OCI-LY7 (cell line): ENCODE data around the gene FEM1A. TPM values are rescaled to one million over a fixed set of nuclear protein-coding genes. Genes with fewer than 3 reads are reported as not detected.

Experiments
- BruUV-seq: library from RNA; stranded (reverse); fragments of 400-500 nt; replicated peaks from 2 replicates; lab custom pipeline; 2021; lab: Mats Ljungman, UMichigan
- CTCF ChIA-PET: fragments of 300-600 bp; sonication (Branson Sonifier 250); formaldehyde crosslinking; loops from one replicate; lab custom pipeline; 2022; ENCODE audit warnings: antibody characterized with exemption; ENCODE audit not compliant: unreplicated experiment; lab: Charles Lee
- POLR2A ChIA-PET: fragments of 300-600 bp; sonication (Branson Sonifier 250); formaldehyde crosslinking; loops from one replicate; lab custom pipeline; 2022; ENCODE audit warnings: antibody characterized with exemption; lab: Charles Lee
- DNase-seq: peaks from one replicate; pipeline ENCODE4 v3.0.0-alpha.2; 2015; ENCODE audit warnings: low spot score
- H2AFZ ChIP-seq: fragments of 200-600 bp; sonication (generic), shearing (Covaris generic); 2 replicates; pipeline ENCODE4 v1.6.1; 2014; ENCODE audit warnings: mild to moderate bottlenecking, antibody characterized with exemption, low read length, moderate library complexity
- H3K27ac ChIP-seq: fragments of 200-600 bp; sonication (generic); 2 replicates; pipeline ENCODE4 v1.5.1; 2014; ENCODE audit warnings: mixed run types, low read depth, mild to moderate bottlenecking, moderate library complexity, low read length, inconsistent platforms; ENCODE audit not compliant: poor library complexity, severe bottlenecking
- H3K36me3 ChIP-seq: fragments of 200-600 bp; sonication (generic); 2 replicates; pipeline ENCODE4 v1.6.1; 2014; ENCODE audit warnings: mild to moderate bottlenecking, antibody characterized with exemption, low read length, moderate library complexity, mixed read lengths; ENCODE audit not compliant: insufficient read depth
- H3K4me1 ChIP-seq: fragments of 200-600 bp; sonication (generic); 2 replicates; pipeline ENCODE4 v1.5.1; 2014; ENCODE audit warnings: mild to moderate bottlenecking, low read length; ENCODE audit not compliant: insufficient read depth, poor library complexity, severe bottlenecking
- H3K4me2 ChIP-seq: fragments of 200-600 bp; sonication (generic); 2 replicates; pipeline ENCODE4 v1.6.1; 2014; ENCODE audit warnings: mild to moderate bottlenecking, low read length
- H3K4me3 ChIP-seq: fragments of 200-600 bp; sonication (generic); 2 replicates; pipeline ENCODE4 v1.5.1; 2014; ENCODE audit warnings: mild to moderate bottlenecking, low read depth, low read length; ENCODE audit not compliant: poor library complexity, severe bottlenecking
- H3K79me2 ChIP-seq: fragments of 200-600 bp; sonication (generic); 2 replicates; pipeline ENCODE4 v1.6.1; 2016; ENCODE audit warnings: low read depth, mild to moderate bottlenecking, low read length, moderate library complexity, mixed read lengths; ENCODE audit not compliant: insufficient read depth
- H3K9me2 ChIP-seq: fragments of 200-600 bp; sonication (generic); 2 replicates; pipeline ENCODE4 v1.6.1; 2016; ENCODE audit warnings: mild to moderate bottlenecking, low read length, mixed read lengths; ENCODE audit not compliant: insufficient read depth
- H3K9me3 ChIP-seq: fragments of 200-600 bp; sonication (generic); 2 replicates; pipeline ENCODE4 v1.6.1; 2014; ENCODE audit warnings: mild to moderate bottlenecking, mixed run types, low read length, mixed read lengths
- H4K20me1 ChIP-seq: fragments of 200-600 bp; sonication (generic); 2 replicates; pipeline ENCODE4 v1.6.1; 2014; ENCODE audit warnings: mild to moderate bottlenecking, antibody characterized with exemption, low read length, moderate library complexity, mixed read lengths; ENCODE audit not compliant: insufficient read depth
- EZH2phosphoT487 ChIP-seq: fragments of 200-600 bp; sonication (generic); IDR thresholded peaks from 2 replicates; pipeline ENCODE4 v1.6.1; 2018; ENCODE audit warnings: low read depth, borderline replicate concordance, mild to moderate bottlenecking, mixed run types, antibody characterized with exemption, low read length, moderate library complexity, mixed read lengths
- intact Hi-C: fragments of 100-400 bp; cut with micrococcal nuclease; formaldehyde crosslinking; loops from one replicate; pipeline ENCODE4 v1.10.0; 2022; ENCODE audit not compliant: unreplicated experiment
- total RNA-seq, 2 experiments: library from RNA; depleted of rRNA in 1 of 2; stranded (reverse); fragments of >200 nt in 1 of 2; shearing (Covaris generic) in 1 of 2; gene quantifications; 2 replicates each; pipeline ENCODE4 v1.2.3, GENCODE V29; 2014 to 2022
- TF ChIP-seq, protein P1 (sequence below): fragments of 200-600 bp; sonication (generic); conservative IDR thresholded peaks from 2 replicates; pipeline ENCODE4 v1.5.1; 2014; ENCODE audit warnings: mild to moderate bottlenecking, antibody characterized with exemption, low read length, moderate library complexity, mixed read lengths

Gene FEM1A
- total RNA-seq, 2 experiments from 2014 or later = 15.8 to 17.5 TPM

DNA sequence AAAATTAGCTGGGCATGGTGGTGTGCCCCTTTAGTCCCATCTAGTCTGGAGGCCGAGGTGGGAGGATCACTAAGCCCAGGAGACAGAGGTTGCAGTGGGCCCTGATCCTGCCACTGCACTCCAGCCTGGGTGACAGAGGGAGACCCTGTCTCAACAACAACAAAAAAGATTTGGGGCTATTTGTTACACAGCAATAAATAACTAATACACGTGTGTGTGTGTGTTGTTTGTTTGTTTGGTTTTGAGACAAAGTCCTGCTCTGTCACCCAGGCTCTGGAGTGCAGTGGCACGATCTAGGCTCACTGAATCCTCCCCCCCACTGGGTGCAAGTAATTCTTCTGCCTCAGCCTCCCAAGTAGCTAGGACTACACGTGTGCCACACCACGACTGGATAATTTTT, 32.9 kb upstream of the FEM1A start:
- TF ChIP-seq, protein P1, sequence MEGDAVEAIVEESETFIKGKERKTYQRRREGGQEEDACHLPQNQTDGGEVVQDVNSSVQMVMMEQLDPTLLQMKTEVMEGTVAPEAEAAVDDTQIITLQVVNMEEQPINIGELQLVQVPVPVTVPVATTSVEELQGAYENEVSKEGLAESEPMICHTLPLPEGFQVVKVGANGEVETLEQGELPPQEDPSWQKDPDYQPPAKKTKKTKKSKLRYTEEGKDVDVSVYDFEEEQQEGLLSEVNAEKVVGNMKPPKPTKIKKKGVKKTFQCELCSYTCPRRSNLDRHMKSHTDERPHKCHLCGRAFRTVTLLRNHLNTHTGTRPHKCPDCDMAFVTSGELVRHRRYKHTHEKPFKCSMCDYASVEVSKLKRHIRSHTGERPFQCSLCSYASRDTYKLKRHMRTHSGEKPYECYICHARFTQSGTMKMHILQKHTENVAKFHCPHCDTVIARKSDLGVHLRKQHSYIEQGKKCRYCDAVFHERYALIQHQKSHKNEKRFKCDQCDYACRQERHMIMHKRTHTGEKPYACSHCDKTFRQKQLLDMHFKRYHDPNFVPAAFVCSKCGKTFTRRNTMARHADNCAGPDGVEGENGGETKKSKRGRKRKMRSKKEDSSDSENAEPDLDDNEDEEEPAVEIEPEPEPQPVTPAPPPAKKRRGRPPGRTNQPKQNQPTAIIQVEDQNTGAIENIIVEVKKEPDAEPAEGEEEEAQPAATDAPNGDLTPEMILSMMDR = no peak
- TF ChIP-seq EZH2phosphoT487 = no peak
- Histone ChIP-seq H3K36me3 (no peaks in the 10 kb centered on the region), H3K4me3 (no peak overlapping the region), H3K27ac (no peak overlapping the region), H3K9me2 (no peaks in the 10 kb centered on the region), H3K79me2 (no peaks in the 10 kb centered on the region), H4K20me1 (no peaks in the 10 kb centered on the region), H3K4me1 (peaks cover 5% of the 10 kb centered on the region), H3K4me2 (no peak overlapping the region), H3K9me3 (no peaks in the 10 kb centered on the region), H2AFZ (no peak overlapping the region)
- ChIA-PET POLR2A (no interaction called here), CTCF (no interaction called here)
- intact Hi-C loops = no loop called here
- BruUV-seq = no TSS peak
- no peak for DNase-seq

- peak overlapping the region; percentile 30 for H3K4me3 ChIP-seq
- POLR2A ChIA-PET = no interaction called here
- no peaks in the 10 kb centered on the region for H3K79me2 ChIP-seq
- CTCF ChIA-PET = no interaction called here
- H3K36me3 ChIP-seq = no peaks in the 10 kb centered on the region
- no peaks in the 10 kb centered on the region for H3K9me3 ChIP-seq
- peaks cover 5% of the 10 kb centered on the region for H3K4me1 ChIP-seq
- H3K9me2 ChIP-seq = no peaks in the 10 kb centered on the region
- DNase-seq = peak; percentile 55
- intact Hi-C loops = no loop called here
- no peak overlapping the region for H3K27ac ChIP-seq
- H2AFZ ChIP-seq = no peak overlapping the region
- no peak for TF ChIP-seq EZH2phosphoT487
- TF ChIP-seq, protein P1 = no peak
- no TSS peak for BruUV-seq
- H3K4me2 ChIP-seq = peak overlapping the region; percentile 57
- H4K20me1 ChIP-seq = no peaks in the 10 kb centered on the region
Measured at GRCh38 chr19:4759388-4760284, 31.9 kb upstream of the FEM1A start.

DNA sequence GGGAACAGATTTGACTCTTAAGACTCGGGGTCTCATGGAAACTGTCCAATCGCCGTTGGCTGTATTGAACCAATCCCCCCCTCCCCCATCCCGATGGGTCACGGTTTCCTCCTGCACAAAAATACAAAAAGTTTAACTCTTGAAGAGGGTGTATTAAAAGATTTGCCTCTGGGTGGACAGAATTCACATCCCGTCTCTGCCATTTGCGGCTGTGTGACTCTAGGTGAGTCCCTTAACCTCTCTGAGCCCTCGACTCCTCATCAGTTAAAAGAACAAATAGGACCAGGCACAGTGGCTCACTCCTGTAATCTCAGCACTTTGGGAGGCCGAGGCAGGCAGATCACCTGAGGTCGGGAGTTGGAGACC, 31.3 kb upstream of the FEM1A start:
- Histone ChIP-seq H3K36me3 (no peaks in the 10 kb centered on the region), H4K20me1 (no peaks in the 10 kb centered on the region), H3K79me2 (no peaks in the 10 kb centered on the region), H3K9me3 (no peaks in the 10 kb centered on the region), H3K4me2 (peak overlapping the region; percentile 57), H2AFZ (no peak overlapping the region), H3K9me2 (no peaks in the 10 kb centered on the region), H3K27ac (no peak overlapping the region), H3K4me1 (peaks cover 5% of the 10 kb centered on the region), H3K4me3 (peak overlapping the region; percentile 30)
- CTCF ChIA-PET = no interaction called here
- POLR2A ChIA-PET = no interaction called here
- intact Hi-C loops = no loop called here
- TF ChIP-seq EZH2phosphoT487 = no peak
- no TSS peak for BruUV-seq
- no peak for DNase-seq
